Fibroblast of skin of abdomen (primary cell): ENCODE data around the gene SYNRG.

Source experiments
- DNase-seq: peaks from one replicate; pipeline ENCODE4 v3.0.0-alpha.2; 2013

SYNRG gene

DNA sequence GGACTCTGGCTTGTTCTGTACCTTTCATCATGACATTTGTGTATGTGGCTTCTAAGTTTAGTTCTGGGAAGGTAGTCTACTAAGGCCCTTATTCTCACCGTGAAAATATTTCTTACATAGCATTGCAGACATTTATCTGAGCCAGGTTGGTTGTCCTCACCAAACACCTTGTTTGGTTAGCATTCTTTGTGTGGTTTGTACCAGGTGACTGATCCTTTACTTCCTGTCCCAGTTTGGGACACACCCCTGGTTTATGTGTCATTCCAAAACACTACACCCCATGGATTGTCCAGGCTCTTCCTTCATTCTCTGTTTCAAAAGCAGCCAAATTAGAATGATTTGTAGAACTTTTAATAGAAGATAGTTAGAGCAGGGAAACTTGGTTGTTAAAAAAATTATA is 142.7 kb downstream of the SYNRG start:
- no peak for DNase-seq

GRCh38 chr17:37465069-37465616 is 144.1 kb downstream of the SYNRG start:
- peak; percentile 61 for DNase-seq
